Trophoblast cell (in vitro differentiated cells and primary cell): ENCODE measurements around the gene BABAM2.

ENCODE experiments used
- DNase-seq, 2 donors: peaks; one replicate each; pipeline ENCODE4 v3.0.0-alpha.2; 2016
- H2AFZ ChIP-seq: 2 replicates; pipeline ENCODE4 v1.6.1; 2013; ENCODE audit warnings: low read length, moderate library complexity, mild to moderate bottlenecking; ENCODE audit not compliant: insufficient read depth, poor library complexity
- H2AK5ac ChIP-seq: 2 replicates; pipeline ENCODE4 v1.6.1; 2013; ENCODE audit warnings: mild to moderate bottlenecking, low read length
- H2BK120ac ChIP-seq: 2 replicates; pipeline ENCODE4 v1.6.1; 2013; ENCODE audit warnings: low read length, mild to moderate bottlenecking, moderate library complexity; ENCODE audit not compliant: insufficient read depth, poor library complexity
- H2BK12ac ChIP-seq: 2 replicates; pipeline ENCODE4 v1.6.1; 2013; ENCODE audit warnings: mild to moderate bottlenecking, low read length, moderate library complexity
- H2BK5ac ChIP-seq: 2 replicates; pipeline ENCODE4 v1.6.1; 2013; ENCODE audit warnings: low read length, low read depth, moderate library complexity, mild to moderate bottlenecking; ENCODE audit not compliant: poor library complexity
- H3K14ac ChIP-seq: 2 replicates; pipeline ENCODE4 v1.6.1; 2013; ENCODE audit warnings: mild to moderate bottlenecking, low read length
- H3K18ac ChIP-seq: 2 replicates; pipeline ENCODE4 v1.6.1; 2013; ENCODE audit warnings: mild to moderate bottlenecking, low read length
- H3K23ac ChIP-seq: 2 replicates; pipeline ENCODE4 v1.6.1; 2013; ENCODE audit warnings: low read length
- H3K27ac ChIP-seq: 2 replicates; pipeline ENCODE4 v1.5.1; 2013; ENCODE audit warnings: low read depth, mild to moderate bottlenecking, inconsistent platforms, low read length, moderate library complexity
- H3K27me3 ChIP-seq: 2 replicates; pipeline ENCODE4 v1.6.1; 2013; ENCODE audit warnings: inconsistent platforms, mild to moderate bottlenecking, low read length, moderate library complexity; ENCODE audit not compliant: insufficient read depth
- H3K36me3 ChIP-seq, 2 experiments: 1 replicate in 1 of 2; 2 replicates in 1 of 2; pipeline ENCODE4 v1.6.1; 2013; ENCODE audit warnings: low read length in 2 of 2, mild to moderate bottlenecking in 2 of 2, moderate library complexity in 1 of 2; ENCODE audit not compliant: insufficient read depth in 2 of 2, control insufficient read depth in 1 of 2
- H3K4ac ChIP-seq: 2 replicates; pipeline ENCODE4 v1.6.1; 2013; ENCODE audit warnings: low read depth, mild to moderate bottlenecking, low read length, moderate library complexity
- H3K4me1 ChIP-seq, 2 experiments: 1 replicate in 1 of 2; 2 replicates in 1 of 2; pipeline ENCODE4 v1.6.1; 2013; ENCODE audit warnings: low read length in 2 of 2, mild to moderate bottlenecking in 2 of 2, moderate library complexity in 1 of 2; ENCODE audit not compliant: insufficient read depth in 2 of 2, control insufficient read depth in 1 of 2
- H3K4me2 ChIP-seq: 2 replicates; pipeline ENCODE4 v1.6.1; 2013; ENCODE audit warnings: inconsistent platforms, mild to moderate bottlenecking, low read length, moderate library complexity
- H3K4me3 ChIP-seq: 2 replicates; pipeline ENCODE4 v1.5.1; 2013; ENCODE audit warnings: mild to moderate bottlenecking, low read depth, low read length, inconsistent platforms
- H3K79me1 ChIP-seq: one replicate; pipeline ENCODE4 v1.6.1; 2013; ENCODE audit warnings: low read length
- H3K79me2 ChIP-seq: 2 replicates; pipeline ENCODE4 v1.6.1; 2013; ENCODE audit warnings: low read length, mild to moderate bottlenecking; ENCODE audit not compliant: control insufficient read depth, insufficient read depth, poor library complexity
- H3K9ac ChIP-seq: 2 replicates; pipeline ENCODE4 v1.6.1; 2013; ENCODE audit warnings: mild to moderate bottlenecking, low read length
- H3K9me3 ChIP-seq: 2 replicates; pipeline ENCODE4 v1.6.1; 2013; ENCODE audit warnings: low read depth, mild to moderate bottlenecking, control low read depth, inconsistent platforms, low read length; ENCODE audit not compliant: insufficient read depth
- H4K12ac ChIP-seq: 2 replicates; pipeline ENCODE4 v1.6.1; 2013; ENCODE audit warnings: low read depth, mild to moderate bottlenecking, low read length, moderate library complexity
- H4K8ac ChIP-seq: 2 replicates; pipeline ENCODE4 v1.6.1; 2013; ENCODE audit warnings: low read depth, mild to moderate bottlenecking, low read length, moderate library complexity
- H4K91ac ChIP-seq: one replicate; pipeline ENCODE4 v1.6.1; 2013; ENCODE audit warnings: low read depth, mild to moderate bottlenecking, low read length, moderate library complexity
- WGBS: extraction: QIAGEN DNeasy Blood & Tissue Kit; methylation state at CpG from one replicate; pipeline ENCODE4 v1.1.7; 2013; ENCODE audit warnings: missing lambda C conversion rate; ENCODE audit not compliant: insufficient read length, insufficient coverage; ENCODE audit errors: extremely low coverage; 5-methylcytosine and 5-hydroxymethylcytosine counted together

Gene BABAM2

GRCh38 chr2:28318023-28318422 lies 427.5 kb downstream of the BABAM2 start:
- no peaks in the 10 kb centered on the region for H3K9me3 ChIP-seq
- DNase-seq: no peak
- H3K79me1 ChIP-seq: no peaks in the 10 kb centered on the region
- H3K9ac ChIP-seq: no peak overlapping the region
- no peak overlapping the region for H2BK120ac ChIP-seq
- H3K4me1 ChIP-seq: peaks cover 8 to 12% of the 10 kb centered on the region in 2 experiments
- no peaks in the 10 kb centered on the region for H3K27me3 ChIP-seq
- H3K4me3 ChIP-seq: no peak overlapping the region
- H4K12ac ChIP-seq: no peak overlapping the region
- H2AFZ ChIP-seq: no peak overlapping the region
- WGBS: no CpG with 5 or more reads among the region's 5 CpGs
- H2AK5ac ChIP-seq: no peak overlapping the region
- no peaks in the 10 kb centered on the region for H3K36me3 ChIP-seq
- no peak overlapping the region for H4K91ac ChIP-seq
- H3K4ac ChIP-seq: no peak overlapping the region
- no peak overlapping the region for H2BK5ac ChIP-seq
- no peak overlapping the region for H4K8ac ChIP-seq
- no peak overlapping the region for H3K23ac ChIP-seq
- H3K27ac ChIP-seq: no peak overlapping the region
- H2BK12ac ChIP-seq: no peak overlapping the region
- no peak overlapping the region for H3K18ac ChIP-seq
- H3K79me2 ChIP-seq: no peaks in the 10 kb centered on the region
- no peak overlapping the region for H3K4me2 ChIP-seq
- H3K14ac ChIP-seq: no peak overlapping the region

- Histone ChIP-seq H4K8ac (no peak overlapping the region), H4K91ac (no peak overlapping the region), H3K4me2 (no peak overlapping the region), H4K12ac (no peak overlapping the region), H3K36me3 (no peaks in the 10 kb centered on the region), H3K9me3 (no peaks in the 10 kb centered on the region), H3K79me2 (no peaks in the 10 kb centered on the region), H2BK5ac (no peak overlapping the region), H3K27ac (no peak overlapping the region), H3K4me3 (no peak overlapping the region), H2BK12ac (no peak overlapping the region), H3K27me3 (no peaks in the 10 kb centered on the region), H3K4ac (no peak overlapping the region), H3K14ac (no peak overlapping the region), H3K9ac (no peak overlapping the region), H2AK5ac (no peak overlapping the region), H3K23ac (no peak overlapping the region), H3K79me1 (no peaks in the 10 kb centered on the region), H2BK120ac (no peak overlapping the region), H3K4me1 (peaks cover 9 to 14% of the 10 kb centered on the region in 2 experiments), H2AFZ (no peak overlapping the region), H3K18ac (no peak overlapping the region)
- no peak for DNase-seq
- WGBS: no CpG with 5 or more reads among the region's 6 CpGs
These were observed 428.1 kb downstream of the BABAM2 start for GRCh38 chr2:28318462-28319117.

- Histone ChIP-seq H2BK12ac (no peak overlapping the region), H3K4me2 (no peak overlapping the region), H3K23ac (no peak overlapping the region), H3K4me1 (peaks cover 9 to 14% of the 10 kb centered on the region in 2 experiments), H2BK120ac (no peak overlapping the region), H3K27me3 (no peaks in the 10 kb centered on the region), H3K14ac (no peak overlapping the region), H2AFZ (no peak overlapping the region), H4K12ac (no peak overlapping the region), H3K4me3 (no peak overlapping the region), H3K79me1 (no peaks in the 10 kb centered on the region), H4K8ac (no peak overlapping the region), H3K9me3 (no peaks in the 10 kb centered on the region), H3K27ac (no peak overlapping the region), H2AK5ac (no peak overlapping the region), H3K9ac (no peak overlapping the region), H3K4ac (no peak overlapping the region), H2BK5ac (no peak overlapping the region), H3K18ac (no peak overlapping the region), H3K36me3 (no peaks in the 10 kb centered on the region), H4K91ac (no peak overlapping the region), H3K79me2 (no peaks in the 10 kb centered on the region)
- WGBS: no CpG with 5 or more reads among the region's 15 CpGs
- no peak for DNase-seq
These were observed 428.8 kb downstream of the BABAM2 start for GRCh38 chr2:28319118-28320008.

GRCh38 chr2:28320009-28320365 lies 429.5 kb downstream of the BABAM2 start:
- H3K4me3 ChIP-seq: no peak overlapping the region
- H3K27ac ChIP-seq: no peak overlapping the region
- H3K4me1 ChIP-seq: peaks cover 9 to 14% of the 10 kb centered on the region in 2 experiments
- no peak overlapping the region for H2BK12ac ChIP-seq
- DNase-seq: no peak
- H3K27me3 ChIP-seq: no peaks in the 10 kb centered on the region
- WGBS: no CpG with 5 or more reads among the region's 6 CpGs
- H4K91ac ChIP-seq: no peak overlapping the region
- no peaks in the 10 kb centered on the region for H3K9me3 ChIP-seq
- no peak overlapping the region for H3K4me2 ChIP-seq
- H4K12ac ChIP-seq: no peak overlapping the region
- H4K8ac ChIP-seq: no peak overlapping the region
- no peaks in the 10 kb centered on the region for H3K79me1 ChIP-seq
- no peak overlapping the region for H2BK120ac ChIP-seq
- H2AFZ ChIP-seq: no peak overlapping the region
- H3K23ac ChIP-seq: no peak overlapping the region
- no peak overlapping the region for H3K4ac ChIP-seq
- no peak overlapping the region for H3K18ac ChIP-seq
- no peak overlapping the region for H3K14ac ChIP-seq
- H3K36me3 ChIP-seq: no peaks in the 10 kb centered on the region
- no peak overlapping the region for H2BK5ac ChIP-seq
- H3K9ac ChIP-seq: no peak overlapping the region
- H2AK5ac ChIP-seq: no peak overlapping the region
- H3K79me2 ChIP-seq: no peaks in the 10 kb centered on the region
